ENCODE measurements around the gene RHOA.

RHOA gene

GRCh38 chr3:49386056-49386756 lies 25.6 kb downstream of the RHOA start:
- TF ChIP-seq, protein P1, sequence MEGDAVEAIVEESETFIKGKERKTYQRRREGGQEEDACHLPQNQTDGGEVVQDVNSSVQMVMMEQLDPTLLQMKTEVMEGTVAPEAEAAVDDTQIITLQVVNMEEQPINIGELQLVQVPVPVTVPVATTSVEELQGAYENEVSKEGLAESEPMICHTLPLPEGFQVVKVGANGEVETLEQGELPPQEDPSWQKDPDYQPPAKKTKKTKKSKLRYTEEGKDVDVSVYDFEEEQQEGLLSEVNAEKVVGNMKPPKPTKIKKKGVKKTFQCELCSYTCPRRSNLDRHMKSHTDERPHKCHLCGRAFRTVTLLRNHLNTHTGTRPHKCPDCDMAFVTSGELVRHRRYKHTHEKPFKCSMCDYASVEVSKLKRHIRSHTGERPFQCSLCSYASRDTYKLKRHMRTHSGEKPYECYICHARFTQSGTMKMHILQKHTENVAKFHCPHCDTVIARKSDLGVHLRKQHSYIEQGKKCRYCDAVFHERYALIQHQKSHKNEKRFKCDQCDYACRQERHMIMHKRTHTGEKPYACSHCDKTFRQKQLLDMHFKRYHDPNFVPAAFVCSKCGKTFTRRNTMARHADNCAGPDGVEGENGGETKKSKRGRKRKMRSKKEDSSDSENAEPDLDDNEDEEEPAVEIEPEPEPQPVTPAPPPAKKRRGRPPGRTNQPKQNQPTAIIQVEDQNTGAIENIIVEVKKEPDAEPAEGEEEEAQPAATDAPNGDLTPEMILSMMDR (IDR thresholded peaks at IDR 0.05; ENCODE audit: borderline replicate concordance, insufficient read depth, low read depth, low read length), result no peak
- H3K4me3 ChIP-seq (ENCODE audit: low read depth, low read length), result no peak overlapping the region

- TF ChIP-seq, protein P1 (IDR thresholded peaks at IDR 0.05; ENCODE audit: borderline replicate concordance, insufficient read depth, low read depth, low read length), result no peak
These were observed 26.2 kb downstream of the RHOA start for GRCh38 chr3:49385617-49386016.

GRCh38 chr3:49383387-49383786 lies 28.4 kb downstream of the RHOA start:
- no peak overlapping the region for H3K4me3 ChIP-seq (ENCODE audit: low read depth, low read length)
- TF ChIP-seq, protein P1 (IDR thresholded peaks at IDR 0.05; ENCODE audit: borderline replicate concordance, insufficient read depth, low read depth, low read length), result no peak

More at GRCh38 chr3:49385617-49386016, 26.2 kb downstream of the RHOA start:
- no peak overlapping the region for H3K4me3 ChIP-seq (ENCODE audit: low read depth, low read length)

DNA sequence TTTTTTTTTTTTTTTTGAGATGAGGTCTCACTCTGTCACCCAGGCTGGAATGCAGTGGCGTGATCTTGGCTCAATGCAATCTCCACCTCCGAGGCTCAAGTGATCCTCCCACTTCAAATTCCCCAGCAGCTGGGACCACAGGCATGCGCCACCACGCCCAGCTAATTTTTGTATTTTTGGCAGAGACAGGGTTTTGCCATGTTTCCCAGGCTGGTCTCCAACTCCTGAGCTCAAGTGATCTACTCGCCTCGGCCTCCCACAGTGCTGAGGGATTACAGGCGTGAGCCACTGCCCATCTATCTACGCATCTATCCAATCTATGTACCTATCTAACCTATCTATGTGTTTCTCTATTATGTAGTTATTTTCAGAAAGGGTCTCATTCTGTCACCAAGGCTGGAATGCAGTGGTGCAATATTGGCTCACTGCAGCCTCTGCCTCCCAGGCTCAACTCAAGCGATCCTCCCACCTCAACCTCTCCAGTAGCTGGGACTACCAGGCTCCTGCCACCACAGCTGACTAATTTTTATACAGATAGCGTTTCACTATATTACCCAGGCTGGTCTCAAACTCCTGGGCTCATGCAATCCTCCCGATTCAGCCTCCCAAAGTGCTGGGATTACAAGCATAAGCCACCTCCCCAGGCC lies 33.4 kb downstream of the RHOA start:
- H3K4me3 ChIP-seq (ENCODE audit: low read depth, low read length), result no peak overlapping the region
- TF ChIP-seq, protein P1 (IDR thresholded peaks at IDR 0.05; ENCODE audit: borderline replicate concordance, insufficient read depth, low read depth, low read length), result no peak

DNA sequence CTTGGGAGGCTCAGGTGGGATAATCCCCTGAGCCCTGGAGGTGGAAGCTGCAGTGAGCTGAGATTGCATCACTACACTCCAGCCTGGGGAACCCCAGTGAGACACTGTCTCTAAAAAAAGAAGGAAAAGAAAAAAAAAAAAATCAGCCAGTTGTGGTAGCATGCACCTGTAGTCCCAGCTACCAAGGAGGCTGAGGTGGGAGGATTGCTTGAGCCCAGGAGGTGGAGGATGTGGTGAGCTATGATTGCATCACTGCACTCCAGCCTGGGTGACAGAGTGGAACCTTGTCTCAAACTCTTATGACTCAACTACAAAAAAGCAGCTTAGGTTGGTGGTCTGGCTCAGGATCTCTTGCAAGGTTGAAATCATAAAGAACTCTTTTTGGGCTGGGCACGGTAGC lies 34.3 kb downstream of the RHOA start:
- H3K4me3 ChIP-seq (ENCODE audit: low read depth, low read length), result no peak overlapping the region
- TF ChIP-seq, protein P1 (IDR thresholded peaks at IDR 0.05; ENCODE audit: borderline replicate concordance, insufficient read depth, low read depth, low read length), result no peak

DNA sequence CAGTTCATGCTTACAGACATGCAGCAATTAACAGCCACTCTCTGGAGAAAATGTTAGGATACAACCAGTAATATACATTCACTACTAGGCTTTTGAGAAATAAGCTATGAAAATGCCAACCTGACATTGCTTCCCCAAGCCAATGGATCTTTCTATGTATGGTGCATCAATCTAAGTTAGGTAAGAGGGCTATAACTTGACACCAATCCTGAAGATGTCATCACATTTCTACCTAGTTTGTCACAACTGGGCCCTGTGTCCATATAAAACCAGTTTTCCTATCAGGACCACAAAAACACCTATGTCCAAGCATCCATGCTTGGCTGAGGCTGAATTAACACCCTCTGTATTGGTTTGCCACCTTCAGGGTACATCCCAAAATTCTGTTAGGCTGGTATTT lies 39.8 kb downstream of the RHOA start:
- TF ChIP-seq, protein P1 (IDR thresholded peaks at IDR 0.05; ENCODE audit: borderline replicate concordance, insufficient read depth, low read depth, low read length), result no peak
- no peak overlapping the region for H3K4me3 ChIP-seq (ENCODE audit: low read depth, low read length)

Measured in GM12875 (cell line).